DMS 273 (cell line): ENCODE results near the gene ASXL3.
A peak's percentile ranks its signal among the peaks of the same experiment; 100 is the strongest.

ENCODE experiments used
- DNase-seq: peaks from one replicate; lab custom pipeline; 2025; ENCODE audit not compliant: unreplicated experiment; lab: John Stamatoyannopoulos, UW

ASXL3 gene

DNA sequence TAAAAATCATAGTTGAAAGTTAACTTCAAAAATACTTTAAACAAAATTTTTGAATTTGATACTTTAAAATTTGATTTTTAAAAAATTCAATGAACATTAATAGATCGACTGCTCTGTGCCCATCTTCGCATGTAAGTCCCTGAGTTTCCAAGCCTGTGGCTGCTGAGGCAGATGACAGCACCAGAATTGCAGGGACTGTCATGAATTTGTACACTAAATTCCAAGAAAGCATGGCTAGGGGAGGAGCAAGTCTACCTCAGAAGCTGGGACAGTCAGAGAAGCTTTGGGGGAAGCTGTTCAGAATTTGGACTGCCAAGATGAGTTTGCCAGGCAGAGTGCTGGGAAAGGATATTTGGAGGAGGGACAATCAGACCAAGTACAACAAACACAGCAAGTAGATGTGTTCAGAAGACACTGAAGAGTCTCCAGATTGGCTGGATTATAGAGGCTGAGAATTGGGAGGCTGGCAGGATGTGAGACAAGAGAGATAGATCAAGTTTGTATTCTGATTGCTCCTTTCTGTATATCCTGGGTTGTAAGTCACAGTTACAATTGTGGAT lies 79.0 kb downstream of the ASXL3 start:
- no peak for DNase-seq

DNA sequence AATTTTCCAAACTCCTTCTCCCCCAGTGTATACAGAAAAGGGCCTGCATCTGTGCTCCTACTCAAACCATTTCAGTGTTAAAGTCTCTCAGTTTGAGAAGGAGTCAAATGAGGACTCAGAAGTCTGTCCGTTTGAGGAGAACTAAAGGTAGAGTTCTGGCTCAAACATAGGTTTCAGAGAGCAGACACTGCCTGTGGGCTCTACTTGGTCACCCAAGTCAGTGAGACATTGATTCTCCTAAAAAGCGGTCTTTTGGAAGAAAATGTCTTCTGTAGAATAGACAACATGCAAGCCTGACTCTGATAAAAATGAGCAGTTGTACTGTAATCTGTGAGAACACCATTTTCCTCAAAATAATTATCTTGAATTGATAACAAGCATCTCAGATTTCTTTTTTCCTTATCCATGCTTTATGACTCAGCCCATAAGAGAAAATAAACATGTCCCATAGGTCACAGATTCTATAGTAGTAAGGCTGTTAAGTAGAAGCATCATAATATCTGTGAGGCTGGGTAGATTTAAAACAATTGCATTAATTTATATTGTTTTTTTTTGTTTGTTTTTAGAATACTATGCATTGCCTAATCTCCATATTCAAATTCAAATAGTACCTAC lies 82.8 kb downstream of the ASXL3 start:
- DNase-seq = no peak

DNA sequence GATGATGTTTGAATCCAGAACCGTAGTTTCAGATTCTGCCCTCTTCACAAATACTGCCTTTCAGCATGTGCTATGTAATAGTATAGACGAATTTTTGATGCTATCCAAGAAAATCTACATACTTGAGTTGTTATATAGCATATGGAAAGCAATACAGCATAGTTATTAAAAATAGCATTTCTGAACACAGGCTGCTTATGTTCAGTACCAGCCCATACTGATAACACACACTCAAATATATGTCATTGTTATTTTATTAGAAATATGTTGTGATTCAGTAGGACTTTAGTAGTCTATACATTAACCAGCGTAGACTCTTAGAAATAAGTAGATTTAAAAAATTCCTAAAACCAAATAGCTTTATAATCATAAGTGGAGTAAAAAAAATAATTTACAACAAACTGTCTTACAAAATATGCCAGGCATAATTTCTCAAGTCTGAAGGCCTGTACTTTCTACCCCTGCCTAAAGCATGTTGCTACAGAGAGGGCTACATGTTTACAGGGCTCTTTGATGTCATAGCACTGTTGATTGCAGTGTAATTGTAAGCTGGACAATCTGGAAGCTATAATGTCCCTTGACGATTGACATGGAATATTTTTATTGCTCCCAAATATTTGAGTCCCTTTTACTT lies 86.3 kb downstream of the ASXL3 start:
- DNase-seq = no peak

DNA sequence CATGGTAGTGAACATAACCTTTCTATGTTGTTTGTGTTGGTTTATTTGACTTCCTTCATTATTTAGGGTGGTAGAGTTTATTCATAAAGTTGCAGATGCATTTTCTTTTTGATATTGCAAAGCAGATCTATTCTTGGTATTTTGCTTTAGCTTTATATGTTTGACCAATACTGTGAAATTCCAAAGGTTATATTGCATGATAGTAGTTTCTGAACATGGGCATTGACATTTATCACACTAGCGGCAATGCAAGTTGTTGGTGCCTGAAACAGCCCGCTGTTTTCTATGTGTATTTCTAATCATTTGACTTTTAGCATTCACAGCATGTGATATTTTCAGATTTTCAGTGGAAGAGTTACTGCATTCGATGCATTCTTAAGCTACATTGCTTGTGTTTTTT lies 87.2 kb downstream of the ASXL3 start:
- DNase-seq = no peak

DNA sequence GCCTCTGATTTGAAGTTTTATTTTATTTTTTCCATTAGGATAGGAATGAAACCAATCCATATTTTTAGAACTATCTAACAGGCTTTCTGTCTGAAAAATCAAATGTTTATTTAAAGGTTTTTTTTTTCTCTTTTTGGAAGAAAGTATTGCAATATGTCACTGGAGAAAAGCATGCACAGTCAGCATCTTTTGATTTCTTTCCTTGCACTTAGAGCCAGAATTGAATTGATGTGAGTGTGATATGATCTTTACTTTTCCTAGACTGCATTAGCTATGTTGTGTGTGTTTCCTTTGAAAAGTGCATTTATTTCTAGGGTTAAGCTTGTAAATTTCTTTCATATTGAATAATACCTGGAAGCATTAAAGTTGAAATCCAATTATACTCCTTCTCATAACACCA lies 87.6 kb downstream of the ASXL3 start:
- DNase-seq = no peak

DNA sequence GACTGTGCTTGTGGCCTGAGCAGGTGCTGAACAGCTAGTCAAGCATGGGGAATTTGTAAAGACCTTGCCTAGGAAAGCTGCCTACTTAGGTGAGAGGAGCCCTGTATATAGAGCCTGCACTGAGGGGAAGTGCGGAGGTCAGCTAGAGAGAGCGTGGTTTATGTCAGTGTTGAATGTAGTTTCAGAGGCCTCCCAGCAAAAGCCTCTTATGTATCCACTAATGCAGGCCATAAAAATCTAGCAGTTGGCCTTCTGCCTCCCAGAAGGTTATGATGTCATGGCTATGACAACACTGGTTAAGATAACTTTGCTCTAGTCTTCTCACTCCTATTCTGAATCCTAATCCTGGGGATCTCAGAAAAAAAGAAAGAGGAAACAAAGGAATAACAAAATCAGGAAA lies 88.9 kb downstream of the ASXL3 start:
- DNase-seq = no peak

DNA sequence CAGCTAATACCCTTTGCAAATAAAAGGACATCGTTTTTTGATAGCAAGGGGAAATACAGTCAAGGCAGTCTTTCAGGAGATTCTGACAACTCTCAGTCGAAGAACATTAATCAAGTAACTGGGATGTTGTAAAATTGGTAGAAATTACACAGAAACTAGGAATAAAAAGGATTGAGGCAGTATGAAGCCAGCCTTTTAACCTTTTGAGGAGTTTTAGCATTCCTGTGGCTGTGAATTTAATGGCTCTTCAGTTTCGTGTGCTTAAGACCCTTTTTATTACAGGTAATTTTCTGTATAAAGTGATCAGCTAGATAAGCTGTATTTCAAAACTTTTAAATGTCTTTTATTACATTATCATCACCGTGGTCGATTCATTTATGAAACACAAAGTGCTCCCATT lies 91.6 kb downstream of the ASXL3 start:
- no peak for DNase-seq

DNA sequence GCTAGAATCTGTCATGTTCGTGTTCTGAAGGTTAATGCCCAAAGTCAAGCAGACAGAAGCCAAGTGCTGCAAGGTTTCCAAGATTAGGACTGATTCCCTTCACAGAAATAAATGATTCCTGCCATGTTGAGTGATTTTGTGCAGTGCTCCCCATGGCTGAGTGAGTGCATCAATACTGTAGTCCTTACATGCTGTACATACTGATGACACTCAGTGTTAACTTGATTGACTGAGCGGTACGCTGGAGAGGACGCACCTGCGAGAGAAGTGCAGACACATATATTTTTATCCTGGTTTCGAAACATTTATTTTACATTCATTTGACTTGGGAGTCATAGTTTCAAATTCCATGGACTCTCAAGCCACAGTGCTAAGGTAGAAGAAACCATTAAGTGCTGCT lies 92.0 kb downstream of the ASXL3 start:
- no peak for DNase-seq

DNA sequence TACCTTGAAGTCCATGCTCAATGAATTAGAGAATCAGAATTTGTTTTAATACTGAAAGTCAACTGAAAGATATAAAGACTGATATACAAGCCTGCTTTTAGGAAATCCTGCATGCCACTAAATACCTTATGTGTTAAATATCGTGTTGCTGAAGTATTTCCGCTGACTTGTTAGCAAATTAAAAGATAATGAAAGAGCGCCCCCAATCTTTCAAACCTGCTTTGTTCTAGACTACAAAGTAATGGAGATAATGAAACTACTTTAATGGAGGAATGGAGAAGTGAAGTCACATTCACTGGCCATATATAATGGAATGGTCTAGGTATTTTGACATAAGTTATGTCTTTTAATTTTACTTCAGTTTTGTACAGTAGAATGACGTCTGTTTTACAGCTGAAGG lies 95.7 kb downstream of the ASXL3 start:
- DNase-seq = peak; percentile 6

DNA sequence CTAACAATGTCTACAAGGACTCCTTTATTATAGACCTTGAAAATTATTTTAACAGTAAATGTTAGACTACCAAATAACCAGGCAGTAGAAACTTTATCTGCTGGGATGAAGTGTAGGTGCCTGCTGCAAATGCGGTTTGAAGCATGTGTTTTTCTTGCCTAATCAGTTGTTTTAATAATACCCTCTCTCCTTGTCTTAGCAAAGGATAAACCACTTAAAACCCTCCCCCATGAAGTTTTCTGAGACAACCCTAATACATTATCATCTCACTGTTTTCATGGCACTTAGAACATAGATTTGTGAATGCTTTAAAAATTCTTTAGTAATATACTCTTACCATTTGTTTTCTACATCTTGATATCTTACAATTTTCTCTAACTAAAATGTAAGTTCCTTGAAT lies 98.6 kb downstream of the ASXL3 start:
- no peak for DNase-seq

DNA sequence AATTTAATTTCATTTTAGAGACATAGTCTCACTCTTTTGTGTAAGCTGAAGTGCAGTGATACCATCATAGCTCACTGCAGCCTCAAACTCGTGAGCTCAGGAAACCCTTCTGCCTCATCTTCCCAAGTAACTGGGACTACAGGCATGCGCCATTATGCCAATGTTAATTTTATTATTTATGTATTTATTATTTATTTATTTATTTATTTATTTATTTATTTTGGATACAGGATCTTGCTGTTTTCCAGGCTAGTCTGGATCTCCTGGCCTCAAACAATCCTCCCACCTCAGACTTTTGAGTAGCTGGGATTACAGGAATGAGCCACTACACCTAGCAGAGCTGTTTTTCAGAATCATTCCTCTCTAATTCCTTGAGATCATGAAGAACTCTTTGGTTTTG lies 99.9 kb downstream of the ASXL3 start:
- no peak for DNase-seq

DNA sequence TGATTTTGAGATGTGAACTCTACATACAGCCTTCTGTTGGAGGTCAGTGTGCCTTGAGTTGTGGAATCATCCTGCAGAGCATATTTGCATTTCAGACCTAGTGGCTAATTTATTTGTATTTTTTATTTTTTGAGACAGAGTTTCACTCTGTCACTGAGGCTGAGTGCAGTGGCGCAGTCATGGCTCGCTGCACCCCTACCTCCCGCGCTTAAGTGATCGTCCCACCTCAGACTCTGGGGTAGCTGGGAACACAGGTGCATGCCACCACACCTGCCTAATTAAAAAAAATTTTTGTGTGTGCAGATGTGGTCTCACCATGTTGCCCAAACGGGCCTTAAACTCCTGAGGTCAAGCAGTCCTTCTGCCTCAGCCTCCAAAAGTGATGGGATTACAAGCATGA lies 104.4 kb downstream of the ASXL3 start:
- no peak for DNase-seq

DNA sequence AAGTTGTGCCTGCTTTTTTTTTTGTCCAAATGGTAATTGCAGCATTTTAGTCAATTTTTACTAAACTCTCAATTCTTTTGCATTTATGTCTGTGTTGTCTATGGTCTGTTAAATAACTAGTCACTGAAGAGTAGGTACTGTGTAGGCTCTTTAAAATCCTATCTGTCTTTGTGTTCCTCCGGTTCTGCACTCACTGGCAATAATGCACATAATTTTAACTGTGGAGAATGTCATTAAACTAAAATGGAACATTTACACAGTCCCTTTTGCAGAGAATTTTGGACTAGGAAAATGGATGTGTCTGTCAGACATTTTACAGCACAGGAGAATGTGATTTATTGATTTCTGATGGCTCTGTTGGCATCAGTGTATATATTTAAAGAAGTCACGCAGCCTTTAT lies 116.6 kb downstream of the ASXL3 start:
- DNase-seq = no peak

DNA sequence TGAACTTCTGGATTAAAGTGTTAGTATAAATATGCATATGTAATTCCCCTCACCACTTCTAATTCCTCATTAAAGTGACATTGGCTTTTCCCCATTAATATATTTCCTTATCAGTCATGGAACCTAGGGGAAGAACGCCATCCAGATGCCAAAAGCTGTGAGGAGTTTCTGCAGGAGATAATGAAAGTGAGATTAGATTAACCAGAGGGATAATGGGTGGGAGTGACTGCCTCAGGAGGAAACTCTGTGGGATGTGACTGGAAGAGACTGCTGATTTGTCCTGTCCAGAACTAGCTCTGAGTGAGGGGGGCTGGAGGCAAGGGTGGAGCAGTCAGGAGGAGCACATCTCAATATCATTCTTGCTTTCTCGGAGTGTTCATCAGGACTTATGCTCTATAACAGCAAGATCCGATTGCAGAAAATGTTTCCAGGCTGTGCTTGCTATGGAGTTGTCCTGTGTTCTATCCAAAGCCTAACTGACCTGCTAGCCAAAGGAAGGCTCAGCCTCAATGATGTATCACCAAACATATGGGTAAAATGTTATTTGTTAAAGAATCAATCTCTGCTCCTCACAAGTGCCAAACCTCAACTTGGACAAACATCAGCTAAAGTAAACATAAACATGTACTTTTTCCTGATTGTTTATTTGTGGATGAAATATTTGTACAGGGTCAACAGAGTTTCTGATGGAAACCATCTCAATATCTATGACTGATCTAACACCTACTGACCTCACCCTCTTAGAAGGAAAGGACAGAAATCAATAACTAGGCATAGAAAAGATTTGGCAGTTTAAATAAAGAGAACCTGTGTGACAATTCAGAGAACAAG lies 118.5 kb downstream of the ASXL3 start:
- no peak for DNase-seq

DNA sequence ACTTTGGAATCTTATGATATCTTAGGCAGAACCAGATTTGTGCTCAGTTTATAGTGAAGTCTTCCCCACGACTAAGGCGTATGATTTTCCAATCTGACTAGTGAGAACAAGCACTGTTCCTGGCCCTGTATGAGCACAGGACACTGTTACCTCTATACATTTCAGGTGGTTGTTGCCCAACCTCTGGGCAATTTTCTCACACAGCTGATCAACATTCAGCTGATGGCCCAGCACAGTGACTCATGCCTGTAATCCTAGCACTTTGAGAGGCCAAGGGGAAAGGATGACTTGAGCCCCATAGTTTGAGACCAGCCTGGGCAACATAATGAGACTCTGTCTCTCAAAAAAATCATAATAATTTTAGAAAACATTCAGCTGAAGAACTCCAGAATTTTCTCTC lies 119.5 kb downstream of the ASXL3 start:
- DNase-seq = no peak

DNA sequence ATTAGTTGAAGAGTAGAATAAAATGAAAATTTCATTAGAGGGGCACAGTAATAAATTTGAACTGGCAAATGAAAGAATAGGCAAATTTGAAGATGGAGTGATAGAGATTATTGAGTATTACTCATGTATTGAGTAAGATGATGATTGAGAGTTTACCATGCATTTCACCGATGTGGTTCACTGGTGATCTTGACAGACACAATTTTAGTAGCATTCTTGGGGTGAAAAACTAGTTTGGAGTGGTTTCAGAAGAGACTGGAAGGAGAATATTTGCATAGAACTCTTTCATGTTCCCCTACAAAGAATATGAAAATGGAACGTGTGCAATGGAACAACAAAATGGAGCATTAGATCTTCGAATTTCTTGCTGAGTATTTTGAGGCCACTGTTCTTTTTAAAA lies 121.4 kb downstream of the ASXL3 start:
- DNase-seq = no peak

DNA sequence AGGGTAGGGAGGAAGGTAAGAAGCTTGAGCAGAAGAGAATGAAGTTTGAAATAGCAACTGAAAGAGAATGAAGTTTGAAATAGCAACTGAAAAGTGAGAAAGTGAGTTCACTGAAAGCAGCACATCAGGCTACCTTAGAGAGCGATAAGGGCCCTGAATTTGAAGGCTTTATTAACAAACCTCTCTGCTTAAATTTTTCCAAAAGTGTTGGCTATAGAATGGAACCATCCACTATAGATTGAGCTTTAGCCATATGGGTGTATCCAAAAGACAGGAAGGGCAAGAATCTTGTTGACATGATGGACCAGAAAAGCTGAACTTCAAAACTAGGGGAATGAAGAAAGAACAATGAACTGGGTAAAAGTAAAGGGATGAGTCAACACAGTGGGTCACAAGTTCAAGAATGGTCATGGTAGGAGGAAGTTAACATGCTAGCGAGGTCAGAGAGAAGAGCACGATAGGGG lies 122.5 kb downstream of the ASXL3 start:
- no peak for DNase-seq

DNA sequence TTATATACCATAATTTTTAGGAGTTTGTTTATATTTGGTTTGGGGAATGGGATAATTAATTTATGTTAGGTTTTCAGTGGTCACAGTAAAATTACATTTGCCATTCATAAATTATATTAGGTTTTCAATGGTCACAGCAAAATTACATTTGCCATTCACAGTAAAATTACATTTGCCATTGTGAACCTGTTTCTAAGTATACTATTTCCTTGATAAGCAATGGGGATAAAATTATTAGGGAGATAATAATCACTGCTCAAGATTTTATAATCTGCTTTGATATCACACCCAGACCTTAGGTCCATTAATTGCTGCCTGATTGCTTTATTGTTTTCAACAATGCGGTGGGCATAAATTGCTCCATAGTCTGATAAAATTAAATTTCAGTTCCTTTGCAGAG lies 124.6 kb downstream of the ASXL3 start:
- DNase-seq = no peak

DNA sequence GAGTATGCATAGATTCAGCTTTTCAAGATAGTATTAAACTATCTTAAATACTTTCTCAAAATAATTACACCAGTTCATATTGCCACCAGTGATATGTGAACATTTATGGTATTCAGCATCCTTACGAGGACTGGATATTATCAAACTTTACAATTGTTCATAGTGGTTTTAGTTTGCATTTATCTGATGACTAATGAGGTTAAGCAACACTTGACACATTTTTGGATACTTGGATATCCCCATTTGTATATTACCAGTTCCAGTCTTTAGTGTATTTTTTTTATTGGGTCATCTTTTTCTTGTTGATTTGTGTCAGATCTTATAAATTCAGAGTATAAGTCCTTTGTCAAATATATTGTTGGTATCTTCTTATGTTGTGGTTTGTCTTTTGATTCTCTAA lies 128.4 kb downstream of the ASXL3 start:
- no peak for DNase-seq

DNA sequence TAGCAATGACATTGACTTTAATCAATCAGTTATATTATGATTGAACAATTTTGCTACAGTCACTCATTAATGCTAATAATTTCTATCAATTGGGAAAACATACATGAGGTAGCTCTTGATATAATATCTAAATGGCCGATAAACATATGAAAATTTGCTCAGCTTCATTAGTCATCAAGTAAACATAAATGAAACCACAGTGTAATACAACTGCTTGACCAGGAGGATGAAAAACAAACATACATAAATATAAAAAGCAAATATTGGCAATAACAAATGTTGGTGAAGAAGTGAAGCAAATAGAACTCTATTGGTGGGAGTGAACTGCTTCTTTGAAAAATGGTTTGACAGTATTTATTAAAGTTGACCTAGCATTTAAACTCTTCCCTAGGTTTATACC lies 130.9 kb downstream of the ASXL3 start:
- DNase-seq = no peak

DNA sequence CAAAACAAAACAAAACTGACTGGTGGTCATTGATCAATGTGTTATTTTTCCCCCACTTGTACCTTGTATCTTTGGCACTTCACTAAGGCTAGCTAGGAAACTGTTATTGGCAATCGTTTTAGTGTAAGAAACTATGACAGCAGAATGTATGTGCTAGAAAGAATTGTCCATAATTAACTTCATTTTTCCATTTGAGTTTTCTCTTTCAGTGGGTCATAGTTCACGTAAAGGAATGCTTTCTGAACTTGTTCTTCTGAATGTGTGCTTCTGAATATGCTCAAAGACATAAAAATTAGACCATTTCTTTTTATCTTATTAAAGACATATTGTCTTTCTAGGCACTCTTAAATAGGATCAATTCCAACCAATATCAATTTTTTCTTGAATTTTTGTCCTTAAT lies 132.2 kb downstream of the ASXL3 start:
- DNase-seq = no peak

DNA sequence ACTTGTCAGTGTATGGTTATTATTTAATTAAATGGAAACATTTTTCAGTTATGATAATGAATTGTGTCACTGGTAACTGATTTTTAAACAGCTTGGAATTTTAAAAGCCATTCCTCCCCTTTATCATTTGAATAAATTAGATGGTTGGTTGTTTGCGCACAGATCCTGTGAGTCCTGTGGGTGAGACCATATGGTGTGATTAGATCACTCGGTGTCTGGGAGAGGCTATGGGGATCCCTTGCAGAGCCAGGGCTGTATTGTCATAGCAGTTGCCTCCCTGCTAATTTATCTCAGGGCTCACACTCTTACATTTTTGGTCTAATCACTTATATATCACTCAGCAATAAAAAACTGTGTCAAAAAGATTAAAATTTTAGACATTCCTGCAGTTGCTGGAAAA lies 133.5 kb downstream of the ASXL3 start:
- peak; percentile 83 for DNase-seq
